ELR (cell line): ENCODE data around the gene ECSCR.
"Not testable (repeated sequence)": the region's sequence is repeated elsewhere in the genome, so short reads cannot be mapped to it uniquely, and the experiment has no call there.

Source experiments
- DNase-seq: peaks from one replicate; pipeline ENCODE4 v3.0.0-alpha.2; 2015; ENCODE audit warnings: low read depth

The ECSCR gene

DNA sequence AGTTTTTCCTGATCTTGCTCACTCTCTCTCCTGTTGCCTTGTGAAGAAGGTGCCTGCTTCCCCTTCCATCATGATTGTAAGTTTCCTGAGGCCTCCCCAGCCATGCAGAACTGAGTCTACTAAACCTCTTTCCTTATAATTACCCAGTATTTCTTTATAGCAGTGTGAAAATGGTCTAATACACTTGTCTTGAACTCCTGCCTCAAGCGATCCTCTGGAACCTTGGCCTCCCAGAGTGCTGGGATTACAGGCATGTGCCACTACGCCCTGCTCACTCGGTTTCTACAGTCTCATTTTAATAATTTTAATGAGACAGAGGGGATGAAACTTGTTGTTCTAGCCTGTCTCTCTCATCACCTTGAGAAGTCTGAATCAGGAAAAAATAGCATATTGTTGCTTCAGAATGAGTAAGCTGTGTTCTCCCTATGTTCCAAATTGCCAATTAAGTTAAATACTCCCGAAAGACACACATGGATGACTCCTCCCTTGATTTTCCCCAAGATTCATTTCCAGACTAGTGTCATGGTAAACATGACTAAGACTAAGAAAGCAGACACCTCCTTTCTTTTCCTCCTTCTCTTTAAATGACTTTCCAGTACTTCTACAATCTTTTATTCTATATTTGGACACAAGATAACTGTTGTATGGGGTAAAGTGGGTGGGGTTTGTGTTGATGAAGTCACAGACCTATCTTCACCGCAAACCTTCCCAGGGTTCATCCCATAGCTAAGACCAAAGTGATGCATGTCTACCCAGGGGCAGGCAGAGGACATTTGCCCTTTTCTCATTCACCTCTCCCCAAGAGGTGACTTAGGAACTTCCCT is 15.4 kb downstream of the ECSCR start:
- DNase-seq, result peak; percentile 19

DNA sequence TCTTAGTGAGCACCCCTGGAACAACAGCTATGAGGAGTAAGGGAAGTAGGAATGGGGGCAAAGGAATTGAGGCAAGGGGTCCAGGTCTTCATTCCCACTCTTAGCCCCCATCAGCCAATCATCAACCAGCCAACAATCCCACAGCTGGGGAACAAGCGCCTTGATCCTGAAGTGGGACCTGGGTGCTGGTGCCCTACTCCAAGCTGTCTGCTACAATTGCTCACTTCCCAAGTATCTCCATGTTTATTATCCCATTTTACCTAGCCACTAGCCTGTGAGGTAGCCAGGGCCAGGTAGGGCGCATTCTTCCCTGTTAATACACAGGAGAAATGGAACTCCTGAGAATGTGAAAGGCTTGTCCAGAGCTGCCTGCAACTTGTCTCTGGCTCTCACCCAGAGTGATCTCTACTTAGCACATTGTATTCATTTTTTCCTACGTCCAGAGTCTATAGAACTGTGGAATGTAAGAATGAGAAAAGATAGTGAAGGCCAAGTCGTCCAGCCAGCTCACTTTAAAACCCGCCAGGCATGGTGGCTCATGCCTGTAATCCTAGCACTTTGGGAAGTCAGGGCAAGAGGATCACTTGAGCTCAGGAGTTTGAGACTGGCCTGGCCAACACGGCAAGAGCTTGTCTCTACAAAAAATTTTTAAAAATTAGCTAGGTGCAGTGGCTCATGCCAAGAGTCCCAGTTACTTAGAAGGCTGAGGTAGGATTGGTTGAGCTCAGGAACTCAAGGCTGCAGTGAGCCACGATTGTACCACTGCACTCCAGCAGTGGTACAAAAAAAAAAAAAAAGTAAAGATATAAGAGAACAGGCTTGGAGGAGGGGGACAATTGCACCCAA is 17.0 kb downstream of the ECSCR start:
- DNase-seq, result no peak

DNA sequence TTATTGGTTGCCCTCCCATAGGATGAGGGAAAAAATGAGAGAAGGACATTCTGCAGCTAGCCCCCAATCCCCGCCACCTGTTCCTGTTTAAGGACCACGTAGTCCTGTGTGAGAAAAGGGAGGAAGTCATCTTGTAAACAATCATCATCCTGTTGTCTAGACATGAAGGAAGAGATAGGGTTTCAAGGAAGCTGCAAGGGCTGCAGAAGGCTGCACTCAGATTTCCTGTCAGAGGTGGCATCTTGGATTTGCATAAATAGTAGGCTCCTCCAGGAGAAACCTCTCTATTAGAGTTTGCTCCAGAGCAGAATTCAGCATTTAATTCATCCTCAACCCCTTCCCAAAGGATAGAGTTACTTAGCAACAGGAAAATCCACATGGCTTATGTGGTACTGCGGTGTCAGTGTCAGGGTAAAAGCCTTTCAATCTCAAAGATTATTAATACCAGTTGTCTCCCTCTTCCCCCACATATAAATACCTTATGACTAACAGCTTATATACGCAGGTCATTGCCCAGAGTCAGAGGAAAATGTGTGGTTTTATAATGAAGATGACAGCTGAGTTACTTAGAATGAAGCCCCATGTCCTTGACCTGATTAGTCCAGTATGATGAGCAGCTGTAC is 18.6 kb downstream of the ECSCR start:
- peak; percentile 88 for DNase-seq

DNA sequence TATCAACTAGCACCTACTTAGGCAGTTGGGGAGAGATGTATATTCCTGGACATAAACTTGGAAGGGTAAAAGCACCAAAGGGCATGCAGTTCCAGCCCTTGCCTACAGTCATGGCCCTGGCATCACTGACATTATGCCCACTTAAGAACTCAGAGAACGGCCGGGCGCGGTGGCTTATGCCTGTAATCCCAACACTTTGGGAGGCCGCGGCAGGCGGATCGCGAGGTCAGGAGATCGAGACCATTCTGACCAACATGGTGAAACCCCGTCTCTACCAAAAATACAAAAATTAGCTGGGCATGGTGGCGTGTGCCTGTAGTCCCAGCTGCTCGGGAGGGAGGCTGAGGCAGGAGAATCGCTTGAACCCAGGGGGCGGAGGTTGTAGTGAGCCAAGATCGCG is 22.1 kb downstream of the ECSCR start:
- not testable (repeated sequence) for DNase-seq

DNA sequence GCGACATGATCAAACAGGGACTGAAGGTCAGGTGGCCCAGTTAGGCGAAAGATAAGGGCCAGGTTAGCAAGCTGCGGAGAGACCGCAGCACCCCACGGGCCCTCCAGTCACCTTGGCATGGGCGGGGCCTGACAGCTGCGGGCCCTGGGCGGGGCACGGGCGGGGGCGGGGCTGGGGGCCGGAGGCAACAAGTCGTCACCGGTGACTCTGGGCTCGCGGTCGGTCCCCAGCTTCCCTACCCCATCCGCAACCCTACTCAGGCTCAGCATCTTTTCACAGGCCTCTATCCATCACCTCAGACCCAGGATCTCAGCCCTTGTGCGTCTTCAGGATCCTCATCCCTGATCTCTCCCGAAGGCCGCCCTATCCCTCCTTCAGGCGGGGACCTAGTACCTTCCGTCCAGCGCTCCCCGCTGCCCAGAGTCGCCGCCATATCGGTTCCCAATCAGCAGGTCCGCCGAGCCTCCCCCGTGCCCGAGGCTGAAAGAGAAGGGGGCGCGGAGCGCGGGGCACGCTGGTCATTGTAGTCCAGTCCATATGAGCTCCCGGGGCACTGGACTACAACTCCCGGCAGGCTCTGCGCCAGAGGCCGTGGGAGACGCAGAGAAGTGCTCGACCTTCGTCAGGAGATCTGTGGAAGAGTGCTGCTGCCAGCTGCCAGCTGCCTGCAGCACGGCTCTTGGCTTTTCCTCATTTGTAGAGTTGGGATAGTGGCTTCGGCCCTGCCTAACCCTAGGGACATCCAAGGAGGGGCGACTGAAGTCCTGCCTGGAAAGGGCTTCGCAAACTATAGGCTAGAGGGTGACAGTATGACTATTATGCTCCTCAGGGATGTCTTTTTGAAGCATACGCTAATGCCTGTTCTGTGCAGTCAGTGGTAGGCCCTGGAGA is 23.3 kb downstream of the ECSCR start, which contains the start of gene DNAJC18:
Gene DNAJC18, minus strand, starts transcription at position 513 of the 891 bp plus-strand sequence. Its CDS starts 80 bp downstream, at position 433.
- peak; percentile 92 for DNase-seq

DNA sequence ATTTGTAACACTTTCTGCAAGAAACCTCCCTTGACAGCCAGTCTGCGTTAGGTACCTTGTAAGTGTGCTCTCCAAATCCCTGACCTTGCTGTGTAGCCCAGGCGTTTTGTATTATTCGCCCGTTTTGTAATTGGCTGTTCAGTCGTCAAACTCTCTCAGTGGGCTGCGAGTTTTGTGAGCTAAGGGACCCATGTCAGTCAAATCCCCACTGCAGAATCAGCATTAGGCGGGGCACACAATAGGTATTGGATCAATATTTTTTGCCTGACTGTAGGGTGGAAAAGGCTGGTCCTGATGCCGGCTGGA is 23.9 kb downstream of the ECSCR start:
- DNase-seq, result no peak

DNA sequence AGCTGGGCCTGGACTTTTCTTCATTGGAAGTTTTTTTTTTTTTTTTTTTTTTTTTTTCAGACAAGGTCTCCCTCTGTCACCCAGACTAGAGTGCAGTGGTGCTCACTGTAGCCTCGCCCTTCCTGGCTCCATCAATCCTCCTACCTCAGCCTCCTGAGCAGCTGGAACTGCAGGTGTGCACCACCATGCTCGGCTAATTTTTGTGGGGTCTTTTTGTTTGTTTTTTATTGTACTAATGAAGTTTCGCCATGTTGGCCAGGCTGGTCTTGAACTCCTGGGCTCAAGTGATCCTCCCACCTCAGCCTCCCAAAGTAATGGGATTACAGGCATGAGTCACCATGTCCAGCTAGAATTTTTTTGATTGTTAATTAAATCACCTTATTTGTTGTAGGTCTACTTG is 26.9 kb downstream of the ECSCR start:
- no peak for DNase-seq

DNA sequence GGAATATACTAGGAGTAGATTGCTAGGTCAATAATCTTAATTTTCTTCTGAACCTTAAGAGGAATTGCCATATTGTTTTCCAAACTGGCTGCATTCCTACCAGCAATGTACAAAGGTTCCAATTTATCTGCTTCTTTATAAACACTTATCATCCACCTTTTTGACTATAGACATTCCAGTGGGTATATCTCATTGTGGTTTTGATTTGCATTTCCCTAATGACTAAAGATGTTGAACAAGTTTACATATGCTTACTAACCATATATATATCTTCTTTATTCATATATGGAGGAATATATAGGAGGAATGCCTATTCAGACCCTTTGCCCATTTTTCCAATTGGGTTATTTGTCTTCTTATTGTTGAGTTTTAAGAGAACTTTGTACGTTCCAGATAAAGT is 30.8 kb downstream of the ECSCR start:
- peak; percentile 36 for DNase-seq

DNA sequence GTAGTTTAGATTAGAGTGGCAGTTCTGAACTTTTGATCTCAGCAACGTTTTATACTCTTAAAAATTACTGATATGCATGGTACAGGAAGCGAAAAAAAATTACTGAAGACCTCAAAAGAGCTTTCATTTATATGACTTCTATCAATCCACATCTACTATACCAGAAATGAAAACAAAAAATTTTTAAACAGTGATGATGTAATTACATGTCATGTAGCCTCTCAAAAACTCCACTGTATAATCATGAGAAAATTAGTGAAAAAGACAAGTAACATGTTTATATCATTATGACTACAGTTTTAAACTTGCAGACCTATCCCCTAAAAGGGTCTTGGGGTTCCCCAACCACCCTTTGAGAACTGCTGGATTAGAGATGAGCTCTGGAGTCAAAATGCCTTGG is 32.5 kb downstream of the ECSCR start:
- no peak for DNase-seq

DNA sequence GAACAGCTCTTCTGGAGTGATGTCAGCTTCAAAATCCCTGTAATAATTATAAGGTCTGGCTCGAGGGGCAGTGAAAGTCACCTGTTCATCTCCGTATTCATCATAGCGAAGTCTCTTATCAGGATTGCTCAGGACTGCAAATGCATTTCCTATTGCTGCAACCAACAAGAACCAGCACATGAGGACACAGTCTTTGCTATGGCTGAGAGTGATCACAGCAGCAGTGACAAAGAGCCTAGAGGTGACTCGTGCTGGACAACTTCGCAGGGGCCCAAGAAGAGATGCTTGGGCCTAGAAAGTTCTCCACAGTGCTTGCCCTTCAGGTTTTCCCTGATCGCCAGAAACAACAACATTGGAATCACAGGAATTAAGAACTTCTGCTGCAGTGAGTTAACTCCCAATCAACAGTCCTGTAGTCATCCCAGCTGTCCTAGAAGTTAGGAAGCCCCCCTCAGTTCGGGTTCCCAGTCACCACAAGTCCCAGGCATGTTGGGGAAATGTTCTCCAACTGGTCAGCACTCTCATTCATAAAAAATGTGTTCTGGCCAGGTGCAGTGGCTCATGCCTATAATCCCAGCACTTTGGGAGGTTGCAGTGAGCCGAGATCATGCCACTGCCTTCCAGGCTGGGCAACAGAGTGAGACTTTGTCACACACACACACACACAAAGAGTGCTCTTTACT is 36.2 kb downstream of the ECSCR start:
- peak; percentile 60 for DNase-seq

DNA sequence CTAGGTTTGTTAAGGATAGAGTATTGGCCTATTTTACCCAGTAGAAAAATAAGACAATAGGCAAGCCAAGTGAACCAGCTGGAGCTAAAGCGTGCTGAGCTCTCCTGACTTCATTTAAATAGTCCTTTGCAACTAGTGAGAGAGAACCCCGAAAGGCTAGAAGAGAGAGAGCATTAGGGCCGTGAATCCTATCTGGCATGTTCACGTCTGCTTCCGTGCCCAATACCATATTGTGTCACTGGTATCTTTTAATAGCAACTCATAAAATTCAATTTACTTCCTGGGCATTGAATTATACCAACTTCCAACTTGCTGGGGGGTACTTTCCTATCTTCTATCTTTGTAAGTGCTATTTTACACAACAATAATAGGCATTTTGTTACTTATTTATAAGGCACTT is 37.0 kb downstream of the ECSCR start:
- no peak for DNase-seq

DNA sequence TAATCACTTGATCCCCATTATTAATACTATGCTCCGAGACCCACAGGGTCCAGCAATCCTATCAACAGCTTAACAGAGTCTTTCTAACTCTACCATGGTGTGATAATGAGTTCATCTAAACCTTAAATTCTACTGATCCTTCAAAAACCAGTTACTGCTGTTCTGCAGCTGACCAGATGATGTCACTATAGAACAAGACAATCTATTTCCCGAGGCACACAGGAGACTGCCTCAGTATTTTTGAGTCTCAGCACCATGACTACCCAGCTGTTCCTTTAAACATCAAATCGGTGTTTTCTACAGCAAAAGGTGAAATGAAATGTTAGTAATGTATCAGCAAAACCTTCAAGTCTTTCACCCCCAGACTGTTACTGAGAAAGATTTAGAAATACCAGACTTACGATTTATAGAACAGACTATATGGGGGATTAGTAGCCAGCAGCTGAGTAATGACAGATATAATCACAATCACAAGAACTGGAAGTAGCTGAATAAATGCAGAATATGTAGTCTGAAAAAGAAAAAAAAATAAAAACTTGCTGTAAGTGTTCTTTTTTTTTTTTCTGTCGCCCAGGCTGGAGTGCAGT is 40.1 kb downstream of the ECSCR start:
- DNase-seq, result peak; percentile 81

DNA sequence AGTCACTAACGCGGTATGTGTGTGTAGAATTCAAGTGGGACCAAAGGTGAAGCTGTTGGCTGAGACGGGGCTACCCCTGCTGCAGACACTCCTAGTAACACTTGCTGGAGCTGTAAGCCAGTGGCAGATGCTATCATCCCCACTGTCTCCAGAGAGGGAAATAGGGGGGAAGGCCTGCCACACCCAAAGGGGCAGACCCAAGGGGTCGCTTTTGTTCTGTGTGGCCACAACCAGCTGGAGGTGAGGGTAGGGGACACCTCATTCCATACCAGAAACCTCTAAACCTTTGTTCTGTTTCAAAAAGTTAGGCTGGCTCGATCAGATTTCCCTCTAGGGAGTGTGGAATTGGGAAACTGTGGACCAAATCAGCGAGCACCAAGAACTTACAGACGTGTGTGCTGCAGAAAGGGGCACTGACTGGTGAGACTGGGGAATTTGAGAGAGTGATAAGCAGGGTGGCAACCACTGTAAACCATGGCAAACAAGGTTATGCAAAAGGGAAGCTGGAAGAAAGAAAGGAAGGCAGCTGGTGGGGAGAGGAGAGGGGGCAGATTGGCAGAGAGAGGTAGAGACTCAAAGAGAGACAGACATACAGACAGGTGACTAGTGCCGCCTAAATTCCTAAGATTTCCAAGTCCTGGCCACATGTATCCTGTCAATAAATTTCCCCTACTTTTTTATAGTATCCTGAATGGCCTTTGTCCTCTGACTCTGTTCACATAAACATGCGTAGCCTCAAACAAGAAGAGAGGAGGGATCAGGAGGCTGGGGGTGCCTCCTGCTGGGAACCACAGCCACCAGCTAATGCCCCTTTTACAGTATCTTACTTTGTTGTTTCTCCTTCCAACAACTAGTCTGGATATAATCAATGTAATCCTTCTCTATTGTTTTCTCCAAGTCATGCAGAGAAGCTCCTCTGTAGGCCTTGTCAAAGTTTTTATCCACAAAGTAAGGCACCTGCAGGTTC is 43.0 kb downstream of the ECSCR start:
- DNase-seq, result no peak

DNA sequence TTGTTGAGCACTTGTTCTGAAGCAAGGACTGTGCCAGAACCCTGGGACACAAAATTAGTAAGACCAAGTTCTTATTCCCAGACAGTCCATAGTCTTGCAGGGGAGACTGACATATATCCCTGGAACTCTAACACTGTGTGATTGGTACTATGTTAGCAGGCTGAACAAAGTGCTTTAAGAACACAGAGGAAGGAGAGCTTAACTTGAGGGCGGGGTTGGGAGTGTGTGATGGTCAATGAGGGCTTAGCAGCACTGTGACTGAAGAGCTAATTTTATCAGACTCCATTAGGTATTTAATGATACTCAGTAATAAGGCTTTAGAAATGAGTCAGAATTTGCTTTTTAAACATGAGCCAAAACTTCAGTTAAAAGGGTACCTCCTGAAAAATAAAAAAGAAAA is 43.8 kb downstream of the ECSCR start:
- no peak for DNase-seq

DNA sequence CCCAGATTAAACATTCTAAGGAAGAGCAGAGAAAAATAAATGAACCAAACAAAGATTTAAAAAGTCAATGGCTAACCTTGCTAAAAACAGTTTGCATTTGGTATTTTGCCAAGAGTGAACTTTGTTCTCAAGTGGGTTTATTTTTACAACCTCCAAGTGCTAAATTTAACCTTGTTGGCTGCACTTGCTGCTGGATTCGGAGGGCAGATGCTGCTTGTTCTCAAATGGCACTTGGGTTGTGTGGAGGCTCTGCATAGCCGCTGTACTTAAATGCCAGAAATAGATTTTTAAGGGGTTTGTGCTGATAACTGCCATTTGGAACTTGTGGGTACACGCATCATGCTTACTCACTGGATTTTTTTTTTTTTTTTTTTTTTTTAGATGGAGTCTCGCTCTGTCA is 45.3 kb downstream of the ECSCR start:
- peak; percentile 34 for DNase-seq

DNA sequence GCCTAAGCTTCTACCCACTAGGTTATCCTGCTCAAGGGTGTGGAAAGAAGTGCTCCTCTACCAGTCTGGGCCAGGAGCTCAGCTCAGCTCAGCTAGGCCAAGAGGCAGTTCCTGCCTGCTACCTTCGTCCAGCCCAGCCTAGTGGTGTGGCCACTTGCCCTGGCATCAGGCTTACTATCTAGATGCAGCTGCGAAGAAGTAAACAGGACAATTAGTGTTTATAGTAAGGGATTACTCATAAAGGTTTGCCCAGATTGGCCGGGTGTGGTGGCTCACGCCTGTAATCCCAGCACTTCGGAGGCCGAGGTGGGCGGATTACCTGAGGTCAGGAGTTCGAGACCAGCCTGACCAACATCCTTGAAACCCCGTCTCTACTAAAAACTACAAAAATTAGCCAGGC is 45.9 kb downstream of the ECSCR start:
- DNase-seq, result no peak

DNA sequence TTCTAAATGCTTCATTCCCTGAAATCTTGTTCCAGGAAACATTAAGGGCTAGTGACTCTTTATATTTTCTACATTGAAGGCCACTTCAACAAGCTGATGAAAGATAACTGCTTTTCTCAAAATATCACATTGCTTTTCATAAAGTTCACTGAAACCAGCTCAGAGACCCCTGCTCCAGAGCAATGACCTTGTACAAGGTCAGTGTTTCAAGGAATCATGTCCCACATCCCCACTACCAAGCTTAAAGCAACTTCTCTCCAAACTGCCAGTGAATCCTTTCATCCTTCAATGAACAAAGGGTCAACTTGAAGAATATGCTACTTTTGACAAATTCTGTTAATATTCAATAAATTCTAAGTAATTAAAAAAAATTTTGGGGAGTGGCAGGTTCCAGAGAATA is 46.7 kb downstream of the ECSCR start:
- DNase-seq, result no peak

DNA sequence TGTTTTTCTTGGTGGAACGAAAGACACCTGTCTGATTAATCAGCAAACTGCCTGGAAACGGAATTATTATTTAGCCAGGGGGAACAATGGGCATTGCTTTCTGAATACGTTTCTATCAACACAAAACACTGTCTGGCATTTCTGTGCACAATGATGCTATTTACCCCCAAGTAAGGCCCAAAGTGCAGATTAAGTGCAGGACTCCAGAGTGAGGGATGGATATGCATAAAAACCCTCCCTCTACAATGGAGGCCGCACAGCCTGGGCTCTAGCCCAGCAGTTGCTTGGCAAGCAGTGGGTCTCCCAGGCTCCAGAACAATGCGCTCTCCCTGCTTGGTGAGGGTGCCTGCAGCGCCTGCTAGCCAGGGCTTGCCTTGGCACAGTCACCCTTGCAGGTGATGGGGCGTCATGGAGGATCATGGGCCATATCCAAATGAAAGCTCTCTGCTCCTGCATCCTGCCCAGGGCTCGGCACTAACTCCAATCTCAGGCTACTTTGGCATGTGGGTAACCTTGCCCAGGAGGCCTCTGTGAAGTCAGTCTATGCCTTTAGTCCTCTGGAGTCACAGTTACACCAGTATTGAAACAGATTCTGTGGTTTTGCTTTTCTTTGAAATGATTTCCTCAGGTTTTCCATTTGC is 47.2 kb downstream of the ECSCR start:
- no peak for DNase-seq

DNA sequence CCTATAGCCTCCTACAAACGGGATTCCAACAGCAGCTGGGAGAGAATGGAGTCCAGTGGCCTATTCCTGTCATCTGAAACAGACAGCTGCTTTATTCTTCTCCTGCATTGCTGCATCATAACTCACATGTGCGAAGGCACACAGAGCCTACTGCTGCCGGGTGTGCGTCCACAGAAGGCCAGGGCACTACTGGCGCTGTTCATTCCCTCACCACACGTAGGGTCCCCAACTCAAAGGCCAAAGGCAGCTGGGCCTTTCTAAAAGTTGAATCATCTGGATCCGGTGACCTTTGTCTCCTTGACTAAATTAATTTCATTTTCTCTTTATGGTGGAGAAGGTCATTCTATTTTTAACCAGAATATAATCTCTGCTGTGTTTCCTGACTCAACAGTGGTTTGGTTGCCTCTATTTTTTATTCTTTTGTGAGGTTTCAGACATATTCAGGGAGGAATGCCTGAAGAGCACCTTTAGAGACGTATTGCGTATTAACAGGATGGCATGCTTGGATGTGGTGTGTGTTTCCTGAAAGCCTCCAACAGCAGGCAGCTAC is 47.9 kb downstream of the ECSCR start:
- DNase-seq, result no peak
